ENCODE measurements around the gene ZSCAN31. TPM values are rescaled to one million over a fixed set of nuclear protein-coding genes. Genes with fewer than 3 reads are reported as not detected.

The ZSCAN31 gene
- total RNA-seq, 1 donor from 2014 or later: 13.5 TPM

Small RNA genes lying within 50 kb of the gene (small RNA-seq; reads per million reads assigned to genes)
- not detected for gene AL021997.1
- not detected for gene AL021997.2

Other genes with a start within 250 kb of the ZSCAN31 start
- 14.3 TPM for gene ZSCAN16, start 211.5 kb downstream of the ZSCAN31 start, total RNA-seq
- 15.9 TPM for gene ZKSCAN8, start 194.3 kb downstream of the ZSCAN31 start, total RNA-seq
- 45.7 TPM for gene ZSCAN9, start 110.9 kb downstream of the ZSCAN31 start, total RNA-seq
- 9.4 TPM for gene ZKSCAN4, start 83.9 kb downstream of the ZSCAN31 start, total RNA-seq
- 3.7 TPM for gene NKAPL, start 76.9 kb downstream of the ZSCAN31 start, total RNA-seq
- 36.3 TPM for gene ZSCAN26, start 69.0 kb downstream of the ZSCAN31 start, total RNA-seq
- gene PGBD1, start 54.6 kb downstream of the ZSCAN31 start, total RNA-seq: 19.2 TPM
- gene ZKSCAN3, start 13.8 kb upstream of the ZSCAN31 start, total RNA-seq: 7.3 TPM
- 18.8 TPM for gene ZSCAN12, start 63.6 kb upstream of the ZSCAN31 start, total RNA-seq
- gene ZSCAN23, start 107.3 kb upstream of the ZSCAN31 start, total RNA-seq: 11.0 TPM
- gene GPX6, start 179.6 kb upstream of the ZSCAN31 start, total RNA-seq: not detected
- not detected for gene GPX5, start 189.7 kb upstream of the ZSCAN31 start, total RNA-seq

Measured in frontal cortex (tissue), 1 donor.